SK-N-MC (cell line): Measurements from ENCODE around the gene PAK4.

Source experiments
- DNase-seq: peaks from one replicate; pipeline ENCODE4 v3.0.0-alpha.2; 2011; ENCODE audit warnings: low read depth, low spot score
- H3K27ac ChIP-seq: fragments of 200-600 bp; sonication (generic); 2 replicates; pipeline ENCODE4 v1.5.1; 2016; ENCODE audit warnings: mixed run types
- H3K36me3 ChIP-seq: fragments of 200-600 bp; sonication (generic); 2 replicates; pipeline ENCODE4 v1.6.1; 2017; ENCODE audit warnings: antibody characterized with exemption, low read length, mixed read lengths; ENCODE audit not compliant: insufficient read depth
- H3K4me3 ChIP-seq: fragments of 200-600 bp; sonication (generic); 2 replicates; pipeline ENCODE4 v1.5.1; 2016
- H3K9ac ChIP-seq: fragments of 200-600 bp; sonication (generic); 2 replicates; pipeline ENCODE4 v1.8.0; 2017; ENCODE audit warnings: mixed run types, mixed read lengths; ENCODE audit not compliant: insufficient read length
- H3K9me3 ChIP-seq: fragments of 200-600 bp; sonication (generic); 2 replicates; pipeline ENCODE4 v1.6.1; 2017; ENCODE audit warnings: low read depth, mild to moderate bottlenecking, antibody characterized with exemption, low read length, moderate library complexity, mixed read lengths
- EZH2 ChIP-seq: fragments of 200-600 bp; sonication (generic); IDR thresholded peaks from one replicate; pipeline ENCODE4 v1.6.1; 2017; ENCODE audit warnings: antibody characterized with exemption
- FOXP2 ChIP-seq: optimal IDR thresholded peaks from 2 replicates; pipeline ENCODE3; 2011; ENCODE audit warnings: mild to moderate bottlenecking, moderate library complexity; ENCODE audit not compliant: insufficient read depth; ENCODE audit errors: extremely low read length, control extremely low read depth
- POLR2AphosphoS5 ChIP-seq: IDR thresholded peaks from 2 replicates; pipeline ENCODE4 v1.6.1; 2012; ENCODE audit warnings: mild to moderate bottlenecking, low read depth, low read length, borderline replicate concordance

Gene PAK4

DNA sequence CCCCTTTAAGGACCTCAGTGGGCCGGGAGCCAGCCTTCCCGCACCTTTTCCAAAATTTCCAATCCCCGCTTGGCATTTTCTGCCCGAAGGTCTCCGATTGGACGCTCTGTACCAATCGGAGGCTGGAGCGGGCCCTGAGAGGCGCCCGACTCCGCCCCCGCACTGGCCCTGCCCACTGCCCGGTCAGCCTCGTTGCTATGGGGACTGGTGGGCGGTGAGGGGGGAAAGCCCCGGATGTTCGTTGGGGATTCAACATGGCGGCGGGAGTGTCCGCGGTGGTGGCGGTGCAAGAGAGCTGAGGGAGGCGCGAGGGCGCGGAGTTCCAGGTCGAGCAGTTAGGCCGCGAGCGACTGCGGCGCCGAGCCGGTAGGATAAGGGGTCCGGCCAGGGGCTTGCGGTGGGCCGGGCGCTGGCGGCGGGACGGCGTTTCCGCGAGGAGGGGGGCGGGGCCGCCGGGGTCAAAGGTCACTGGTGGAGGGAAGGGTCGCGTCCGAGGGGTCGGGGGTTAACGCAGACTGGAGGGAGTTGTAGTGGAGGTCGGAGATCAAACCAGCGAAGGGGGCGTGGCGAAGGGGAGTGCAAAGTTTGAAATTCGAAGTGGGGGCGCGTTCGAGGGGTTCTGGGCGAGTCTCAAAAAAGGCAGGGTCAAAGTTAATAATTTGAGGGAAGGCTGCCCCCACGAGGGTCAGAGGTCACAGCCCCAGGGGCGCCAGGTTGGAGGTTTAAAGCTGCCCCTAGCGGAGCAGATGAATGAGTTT is at the start of gene PAK4:
Gene PAK4 (plus strand): TSS at position 233 of the 758 bp plus-strand sequence. CDS start 43,768 bp downstream, outside the sequence.
- Histone ChIP-seq H3K9me3 (no peaks in the 10 kb centered on the region), H3K36me3 (no peaks in the 10 kb centered on the region), H3K9ac (peak within 1 kb of the TSS; percentile 90), H3K27ac (peak within 1 kb of the TSS; percentile 73; the same call in 1 of the 2 replicates), H3K4me3 (peak within 1 kb of the TSS; percentile 95)
- TF ChIP-seq EZH2 (no peak), POLR2AphosphoS5 (peak; percentile 85)
- DNase-seq = peak; percentile 85

DNA sequence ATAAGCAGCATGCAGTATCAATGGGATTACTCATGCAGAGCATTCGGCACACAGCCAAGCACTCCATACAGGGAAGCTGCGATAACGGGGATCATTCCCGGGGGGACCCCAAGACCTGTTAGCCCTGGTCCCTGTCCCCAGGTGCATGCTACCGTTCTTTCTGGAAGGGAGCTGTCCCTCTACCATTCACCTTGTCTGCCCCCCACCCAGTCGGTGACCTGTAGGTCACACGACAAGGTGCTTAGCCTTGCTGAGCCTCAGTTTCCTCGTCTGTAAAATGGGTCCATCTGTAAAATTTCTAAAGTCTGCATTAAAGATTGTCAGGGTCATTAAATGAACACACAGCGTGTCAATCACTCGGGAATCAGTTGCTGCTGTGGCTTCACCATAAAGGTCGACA is 48.3 kb upstream of the PAK4 start:
- H3K36me3 ChIP-seq = no peaks in the 10 kb centered on the region
- no peak overlapping the region for H3K4me3 ChIP-seq
- no peaks in the 10 kb centered on the region for H3K9me3 ChIP-seq
- DNase-seq = no peak
- no peak overlapping the region for H3K9ac ChIP-seq
- TF ChIP-seq POLR2AphosphoS5 (no peak), EZH2 (no peak), FOXP2 (no peak)
- H3K27ac ChIP-seq = no peak overlapping the region

DNA sequence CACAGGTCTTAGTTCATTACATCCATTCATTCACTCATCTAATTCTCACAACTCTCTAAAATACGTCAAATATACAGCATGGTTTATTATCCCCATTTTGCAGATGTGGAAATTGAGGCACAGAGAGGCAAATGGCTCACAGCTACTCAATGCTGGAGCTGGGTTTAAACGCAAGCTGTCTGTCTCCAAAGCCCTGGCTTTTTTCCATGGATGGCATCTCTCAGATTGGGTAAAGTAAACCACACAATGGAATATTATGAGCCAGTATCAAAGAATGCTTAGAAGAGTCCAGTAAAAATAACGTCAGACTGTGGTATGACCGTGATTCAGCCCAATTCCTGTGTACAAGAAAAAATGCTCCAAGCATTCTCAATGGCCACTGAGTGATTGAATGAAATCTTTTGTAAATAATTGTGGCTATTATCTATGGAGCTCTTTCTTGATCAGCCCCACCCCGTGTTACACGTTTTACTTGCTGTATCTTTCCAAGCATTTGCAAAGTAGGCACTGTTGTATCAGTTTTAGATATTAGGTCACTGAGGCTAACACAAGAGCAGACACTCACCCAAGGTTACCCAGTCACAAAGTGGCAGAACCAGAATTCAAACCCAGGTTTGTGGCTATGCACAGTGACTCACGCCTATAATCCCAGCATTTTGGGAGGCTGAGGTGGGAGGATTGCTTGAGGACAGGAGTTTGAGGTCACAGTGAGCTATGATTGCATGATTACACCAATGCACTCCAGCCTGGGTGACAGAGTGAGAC is 47.0 kb upstream of the PAK4 start:
- TF ChIP-seq EZH2 (no peak), FOXP2 (no peak), POLR2AphosphoS5 (no peak)
- Histone ChIP-seq H3K9me3 (no peaks in the 10 kb centered on the region), H3K36me3 (no peaks in the 10 kb centered on the region), H3K4me3 (no peak overlapping the region), H3K27ac (no peak overlapping the region), H3K9ac (no peak overlapping the region)
- DNase-seq = no peak

DNA sequence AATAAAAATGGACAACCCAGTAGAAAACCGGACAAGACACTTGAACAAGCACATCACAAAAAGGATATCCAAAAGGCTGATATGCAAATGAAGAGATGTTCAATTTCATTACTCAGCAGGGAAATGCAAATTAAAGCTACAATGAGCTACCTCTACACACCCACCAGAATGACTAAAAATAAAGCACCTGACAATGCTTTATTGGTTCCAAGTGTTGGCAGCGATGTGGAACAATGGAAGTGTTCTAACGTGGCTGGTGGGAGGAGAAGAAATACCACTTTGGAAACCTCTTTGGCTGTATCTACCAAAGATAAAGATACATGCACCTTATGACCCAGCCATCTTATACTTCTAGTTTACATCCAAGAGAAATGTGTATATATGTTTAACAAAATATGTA is 45.2 kb upstream of the PAK4 start:
- no peak for DNase-seq
- Histone ChIP-seq H3K27ac (no peak overlapping the region), H3K36me3 (no peaks in the 10 kb centered on the region), H3K4me3 (no peak overlapping the region), H3K9me3 (no peaks in the 10 kb centered on the region), H3K9ac (no peak overlapping the region)
- TF ChIP-seq FOXP2 (no peak), EZH2 (no peak), POLR2AphosphoS5 (no peak)

DNA sequence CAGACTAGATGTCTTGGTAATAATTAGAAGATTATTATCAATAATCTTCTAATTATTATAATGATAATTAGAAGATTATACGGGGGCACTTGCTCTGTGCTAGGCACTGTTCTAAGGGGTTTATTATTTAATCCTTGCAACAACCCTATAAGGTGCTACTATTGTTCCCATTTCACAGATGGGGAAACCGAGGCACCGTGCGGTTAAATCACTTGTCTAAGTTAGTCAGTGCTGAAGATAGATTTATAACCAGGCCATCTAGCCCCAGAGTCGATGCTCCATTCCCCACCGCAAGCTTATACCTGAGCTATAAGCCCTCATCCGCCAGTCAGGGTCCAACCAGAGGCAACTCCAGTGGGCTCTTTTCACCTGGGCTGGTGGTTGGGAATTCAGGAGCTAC is 43.4 kb upstream of the PAK4 start:
- no peak for DNase-seq
- TF ChIP-seq FOXP2 (no peak), EZH2 (no peak), POLR2AphosphoS5 (no peak)
- Histone ChIP-seq H3K9ac (no peak overlapping the region), H3K27ac (no peak overlapping the region), H3K9me3 (no peaks in the 10 kb centered on the region), H3K4me3 (no peak overlapping the region), H3K36me3 (no peaks in the 10 kb centered on the region)

DNA sequence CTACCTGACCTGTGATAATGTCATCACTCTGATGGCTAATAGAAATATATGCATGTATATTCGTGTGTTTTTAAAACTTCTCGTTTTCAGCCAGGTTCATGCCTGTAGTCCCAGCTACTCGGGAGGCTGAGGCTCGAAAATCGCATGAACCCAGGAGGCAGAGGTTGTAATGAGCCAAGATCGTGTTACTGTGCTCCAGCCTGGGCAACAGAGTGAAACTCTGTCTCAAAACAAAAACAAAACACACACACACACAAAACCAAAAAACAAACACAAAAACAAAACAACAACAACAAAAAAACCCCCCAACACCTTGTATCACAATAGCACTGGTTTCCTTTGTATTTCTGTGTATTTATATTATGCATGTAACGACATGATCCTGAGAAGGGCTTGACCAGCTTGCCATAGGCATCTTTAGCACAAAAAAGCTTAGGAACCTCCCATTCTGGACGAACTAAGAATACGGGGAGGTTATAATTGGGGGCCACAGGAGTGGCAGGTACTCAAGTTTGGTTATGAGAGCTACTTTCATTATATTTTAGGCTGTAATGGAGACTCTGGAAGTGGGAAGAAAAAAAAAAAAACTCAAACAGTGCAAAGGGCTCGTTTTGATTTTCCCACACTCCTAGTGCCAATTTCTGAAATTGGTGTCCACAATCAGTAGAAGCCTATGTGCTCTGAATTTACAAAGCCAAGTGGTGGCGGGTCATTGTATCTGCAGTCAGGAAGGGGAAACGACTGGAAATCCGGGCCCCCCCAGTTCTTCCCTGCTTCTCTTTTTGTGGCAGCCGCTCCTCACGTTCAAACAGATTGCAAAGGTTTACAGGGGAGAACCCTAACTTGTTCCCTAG is 42.6 kb upstream of the PAK4 start:
- TF ChIP-seq POLR2AphosphoS5 = no peak
- TF ChIP-seq FOXP2 = no peak
- no peak for TF ChIP-seq EZH2
- Histone ChIP-seq H3K36me3 (no peaks in the 10 kb centered on the region), H3K9me3 (no peaks in the 10 kb centered on the region), H3K4me3 (no peak overlapping the region), H3K27ac (no peak overlapping the region), H3K9ac (no peak overlapping the region)
- no peak for DNase-seq

DNA sequence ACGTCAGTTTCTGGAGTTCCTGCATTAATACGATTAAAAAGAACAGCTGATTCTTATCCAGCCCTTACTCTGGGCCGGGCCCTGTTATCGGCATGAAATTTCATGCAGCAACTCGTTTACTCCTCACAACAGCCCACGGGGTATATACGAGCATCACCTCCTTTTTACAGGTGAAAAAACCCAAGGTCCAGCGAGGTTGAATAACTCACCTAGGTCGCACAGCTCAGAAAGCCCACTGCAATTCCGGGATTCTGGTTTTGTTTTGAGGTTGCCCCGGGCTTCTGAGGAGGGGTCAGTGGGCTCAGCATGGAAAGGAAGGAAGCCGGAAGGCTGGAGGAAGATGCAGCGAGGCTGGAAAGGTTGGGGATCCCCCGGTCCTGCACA is 42.0 kb upstream of the PAK4 start:
- Histone ChIP-seq H3K4me3 (no peak overlapping the region), H3K27ac (no peak overlapping the region), H3K9ac (no peak overlapping the region), H3K9me3 (no peaks in the 10 kb centered on the region), H3K36me3 (no peaks in the 10 kb centered on the region)
- TF ChIP-seq POLR2AphosphoS5 (no peak), EZH2 (peak; percentile 28), FOXP2 (no peak)
- no peak for DNase-seq

DNA sequence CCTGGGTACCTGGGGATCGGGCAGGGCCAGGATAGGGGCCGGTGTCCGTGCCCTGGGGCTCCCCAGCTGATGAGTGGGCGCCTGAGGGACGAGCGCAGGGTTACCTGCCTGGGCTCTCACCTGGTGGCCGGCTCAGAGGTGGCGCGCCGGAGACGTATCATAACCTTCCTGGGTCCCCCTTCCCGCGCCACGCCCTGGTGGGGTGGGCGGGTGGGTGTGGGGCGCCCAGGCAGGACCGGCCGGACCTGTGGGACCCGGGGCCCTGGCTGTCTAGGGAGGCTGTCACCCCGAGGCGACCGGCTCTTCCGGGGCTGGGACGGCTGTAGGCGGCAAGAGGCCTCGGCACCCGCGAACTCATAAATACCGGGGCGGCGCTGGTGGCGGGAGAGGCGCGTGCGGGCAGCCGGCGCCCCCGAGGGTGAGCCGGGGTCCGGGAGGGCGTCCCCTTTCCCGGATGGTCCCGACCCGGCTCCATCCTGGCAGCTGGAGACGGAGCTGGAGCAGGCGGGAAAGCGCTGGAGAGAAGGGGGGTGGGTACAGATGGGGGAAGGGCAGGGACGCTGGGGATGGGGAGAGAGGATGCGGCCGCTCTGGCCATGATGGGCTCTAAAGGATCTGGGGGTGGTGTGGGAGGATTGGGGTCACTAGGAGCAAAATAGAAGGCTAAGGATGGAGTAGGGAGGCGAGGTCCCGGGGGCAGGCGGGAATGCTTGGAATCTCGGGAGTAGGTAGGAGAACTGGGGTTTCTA is 41.4 kb upstream of the PAK4 start, which contains the start of gene ACP7:
Gene ACP7 (plus strand): TSS at position 386 of the 749 bp plus-strand sequence. CDS start 902 bp downstream, outside the sequence.
- Histone ChIP-seq H3K4me3 (no peak within 1 kb of the TSS), H3K36me3 (no peaks in the 10 kb centered on the region), H3K27ac (no peak within 1 kb of the TSS), H3K9me3 (no peaks in the 10 kb centered on the region), H3K9ac (no peak within 1 kb of the TSS)
- TF ChIP-seq EZH2 (no peak), POLR2AphosphoS5 (no peak), FOXP2 (no peak)
- no peak for DNase-seq
